NCI-H2081 treated with DMSO at 0.1 percent for 48 hours (cell line): Measurements from ENCODE around the gene SNRPD2.
"Not testable (repeated sequence)": the region's sequence is repeated elsewhere in the genome, so short reads cannot be mapped to it uniquely, and the experiment has no call there.

Experiments
- DNase-seq: peaks from one replicate; lab custom pipeline; 2025; lab: John Stamatoyannopoulos, UW

SNRPD2 gene

GRCh38 chr19:45691516-45692186 lies at the start of gene SNRPD2:
SNRPD2 (minus strand) TSS chr19:45691953; CDS start chr19:45691888, 65 bp downstream.
- peak; percentile 76 for DNase-seq

GRCh38 chr19:45739498-45740439 lies 48.0 kb upstream of the SNRPD2 start:
- no peak for DNase-seq

GRCh38 chr19:45733160-45733810 lies 41.5 kb upstream of the SNRPD2 start, which contains the start of gene MEIOSIN:
MEIOSIN (plus strand) TSS chr19:45733439; CDS start chr19:45735377, 1,938 bp downstream.
- no peak for DNase-seq

GRCh38 chr19:45730368-45731288 lies 38.9 kb upstream of the SNRPD2 start, which contains the start of gene FBXO46:
FBXO46 (minus strand) TSS chr19:45730896; CDS start chr19:45713495, 17,401 bp downstream.
- DNase-seq = peak; percentile 88

GRCh38 chr19:45729800-45730290 lies 38.1 kb upstream of the SNRPD2 start:
- DNase-seq = no peak

- not testable (repeated sequence) for DNase-seq
Measured at GRCh38 chr19:45728683-45729082, 36.9 kb upstream of the SNRPD2 start.

- DNase-seq = not testable (repeated sequence)
Measured at GRCh38 chr19:45720065-45720464, 28.3 kb upstream of the SNRPD2 start.

- DNase-seq = no peak
Measured at GRCh38 chr19:45717983-45718650, 26.4 kb upstream of the SNRPD2 start.

GRCh38 chr19:45717131-45717982 lies 25.6 kb upstream of the SNRPD2 start:
- peak; percentile 92 for DNase-seq

GRCh38 chr19:45716359-45717130 lies 24.8 kb upstream of the SNRPD2 start:
- DNase-seq = no peak

- no peak for DNase-seq
Measured at GRCh38 chr19:45715139-45715538, 23.4 kb upstream of the SNRPD2 start.

GRCh38 chr19:45713141-45713540 lies 21.4 kb upstream of the SNRPD2 start:
- DNase-seq = no peak

GRCh38 chr19:45712699-45713067 lies 20.9 kb upstream of the SNRPD2 start:
- no peak for DNase-seq

GRCh38 chr19:45711851-45712698 lies 20.3 kb upstream of the SNRPD2 start:
- no peak for DNase-seq

GRCh38 chr19:45710356-45711130 lies 18.8 kb upstream of the SNRPD2 start:
- DNase-seq = no peak

- DNase-seq = no peak
Measured at GRCh38 chr19:45705710-45706415, 14.1 kb upstream of the SNRPD2 start.
